T-cell (primary cell): ENCODE data around the gene NUP98. TPM values are rescaled to one million over a fixed set of nuclear protein-coding genes. Genes with fewer than 3 reads are reported as not detected.

Experiments used
- ATAC-seq, 4 experiments: fragments of 200-7000 bp in 3 of 4; fragments of 150-1000 bp in 1 of 4; cut with Tn5 transposase; replicated peaks in 1 of 4; 1 replicate in 3 of 4; 2 replicates in 1 of 4; pipeline ENCODE4 v1.10.0; 2021; ENCODE audit warnings: moderate library complexity in 3 of 4, mild to moderate bottlenecking in 2 of 4, moderate number of reproducible peaks in 1 of 4
- CTCF ChIA-PET, 2 donors: fragments of 300-600 bp; sonication (Branson Sonifier 250); formaldehyde crosslinking; loops; one replicate each; lab custom pipeline; 2022; ENCODE audit warnings: antibody characterized with exemption in 2 of 2; lab: Charles Lee
- POLR2A ChIA-PET, 2 donors: fragments of 300-600 bp; sonication (Branson Sonifier 250); formaldehyde crosslinking; loops; one replicate each; lab custom pipeline; 2022; ENCODE audit warnings: antibody characterized with exemption in 2 of 2; lab: Charles Lee
- DNase-seq, 35 experiments: peaks; one replicate each; pipeline versions ENCODE4 v3.0.0 to v3.0.0-alpha.2; 2013 to 2023
- H3K27ac ChIP-seq: one replicate; pipeline ENCODE4 v1.5.1; 2013; ENCODE audit warnings: low read length
- H3K27me3 ChIP-seq, 2 experiments: replicated peaks in 1 of 2; 1 replicate in 1 of 2; 2 replicates in 1 of 2; pipeline versions ENCODE4 v1.6.1 to v1.7.0; 2013; ENCODE audit warnings: low read length in 1 of 2, mixed read lengths in 1 of 2; ENCODE audit not compliant: control insufficient read depth in 2 of 2, insufficient read depth in 2 of 2; ENCODE audit errors: extremely low read depth in 1 of 2
- H3K36me3 ChIP-seq, 2 donors: 1 replicate in 1 of 2; 2 replicates in 1 of 2; pipeline versions ENCODE4 v1.6.1 to v1.7.0; 2013; ENCODE audit warnings: low read length in 1 of 2; ENCODE audit not compliant: control insufficient read depth in 2 of 2, insufficient read depth in 1 of 2; ENCODE audit errors: extremely low read depth in 1 of 2
- H3K4me1 ChIP-seq, 2 experiments: 1 replicate in 1 of 2; 2 replicates in 1 of 2; pipeline versions ENCODE4 v1.6.1 to v1.7.0; 2013; ENCODE audit warnings: low read length in 2 of 2, mixed read lengths in 1 of 2; ENCODE audit not compliant: insufficient read depth in 2 of 2, control insufficient read depth in 1 of 2; ENCODE audit errors: extremely low read depth in 1 of 2
- H3K4me3 ChIP-seq, 2 donors: 1 replicate in 1 of 2; 2 replicates in 1 of 2; pipeline versions ENCODE4 v1.5.1 to v1.7.0; 2013; ENCODE audit warnings: mild to moderate bottlenecking in 2 of 2, low read length in 1 of 2, moderate library complexity in 1 of 2; ENCODE audit not compliant: control insufficient read depth in 1 of 2; ENCODE audit errors: extremely low read depth in 1 of 2
- H3K9me3 ChIP-seq: 2 replicates; pipeline ENCODE4 v1.7.0; 2013
- H3K27ac Mint-ChIP-seq, 2 donors: one replicate each; pipeline ENCODE4 v1.8.0; 2020 to 2021; ENCODE audit warnings: mild to moderate bottlenecking in 2 of 2, mixed read lengths in 2 of 2
- H3K27me3 Mint-ChIP-seq, 2 donors: one replicate each; pipeline ENCODE4 v1.8.0; 2021 to 2022; ENCODE audit warnings: mixed read lengths in 2 of 2
- H3K36me3 Mint-ChIP-seq: one replicate; pipeline ENCODE4 v1.8.0; 2021; ENCODE audit warnings: mixed read lengths
- H3K4me1 Mint-ChIP-seq, 3 donors: one replicate each; pipeline ENCODE4 v1.8.0; 2020 to 2022; ENCODE audit warnings: mixed read lengths in 3 of 3, mild to moderate bottlenecking in 1 of 3
- H3K4me3 Mint-ChIP-seq, 3 donors: one replicate each; pipeline ENCODE4 v1.8.0; 2020 to 2022; ENCODE audit warnings: mild to moderate bottlenecking in 3 of 3, mixed read lengths in 3 of 3, moderate library complexity in 3 of 3
- H3K9me3 Mint-ChIP-seq, 3 donors: one replicate each; pipeline ENCODE4 v1.8.0; 2020 to 2022; ENCODE audit warnings: mixed read lengths in 3 of 3
- WGBS: methylation state at CpG from one replicate; pipeline ENCODE4 v1.1.5; 2013; ENCODE audit warnings: missing lambda C conversion rate; ENCODE audit not compliant: insufficient coverage; 5-methylcytosine and 5-hydroxymethylcytosine counted together
- total RNA-seq, 35 experiments: library from RNA in 6 of 35; stranded (reverse) in 6 of 35; fragments of 120-200 nt in 1 of 35; gene quantifications; one replicate each; pipeline versions ENCODE4 v1.2.1 to v1.2.4 and lab custom pipeline; 2013 to 2026

NUP98 gene
- total RNA-seq, 5 donors from 2014 or later (not counting 1 experiment from before 2014, with no cell fraction given), result 89.1 to 105 (median 102) TPM

DNA sequence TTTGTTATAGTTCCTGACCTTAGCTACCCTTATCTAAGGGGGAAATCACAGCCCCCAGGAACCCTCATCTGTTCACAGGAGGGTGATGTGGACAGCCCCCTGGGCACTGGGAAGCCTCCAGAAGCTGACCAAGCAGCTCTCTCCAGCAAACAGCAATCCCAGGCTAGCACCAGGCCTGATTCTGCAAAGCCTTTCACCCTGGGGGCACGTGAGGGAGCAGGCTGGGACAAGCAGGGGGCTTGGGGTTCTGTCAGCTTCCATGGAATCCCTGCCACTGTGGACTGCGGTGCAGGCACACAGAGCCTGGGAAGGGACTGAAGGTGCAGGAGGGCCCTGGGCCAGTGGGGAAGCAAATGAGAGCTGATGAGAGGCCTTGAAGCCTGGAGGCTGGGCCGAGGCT, 13.1 kb upstream of the NUP98 start:
- Mint-ChIP-seq H3K4me1 (peaks cover 16 to 20% (median 17%) of the 10 kb centered on the region in 3 donors), H3K9me3 (no peaks in the 10 kb centered on the region), H3K27ac (no peak overlapping the region), H3K27me3 (no peaks in the 10 kb centered on the region), H3K4me3 (no peak overlapping the region), H3K36me3 (no peaks in the 10 kb centered on the region)
- no peaks in the 10 kb centered on the region for H3K27me3 ChIP-seq
- 93% methylated on average over 2 of the region's 3 CpGs for WGBS
- no peaks in the 10 kb centered on the region for H3K9me3 ChIP-seq
- H3K4me3 ChIP-seq, result no peak overlapping the region
- no peak overlapping the region for H3K27ac ChIP-seq
- H3K4me1 ChIP-seq, result peaks cover 0 to 16% of the 10 kb centered on the region in 2 experiments
- DNase-seq (no peak), ATAC-seq (no peak)
- CTCF ChIA-PET, result interaction anchor here in 1 of 2 donors (0.7 kb wide), 1 partner anchor 14 kb away, joined by 3 read pairs; no protein-coding TSS in a partner anchor
- POLR2A ChIA-PET, result interaction anchor here in 1 of 2 donors (0.6 kb wide), 1 partner anchor 29 kb away, joined by 5 read pairs; no protein-coding TSS in a partner anchor
- no peaks in the 10 kb centered on the region for H3K36me3 ChIP-seq

DNA sequence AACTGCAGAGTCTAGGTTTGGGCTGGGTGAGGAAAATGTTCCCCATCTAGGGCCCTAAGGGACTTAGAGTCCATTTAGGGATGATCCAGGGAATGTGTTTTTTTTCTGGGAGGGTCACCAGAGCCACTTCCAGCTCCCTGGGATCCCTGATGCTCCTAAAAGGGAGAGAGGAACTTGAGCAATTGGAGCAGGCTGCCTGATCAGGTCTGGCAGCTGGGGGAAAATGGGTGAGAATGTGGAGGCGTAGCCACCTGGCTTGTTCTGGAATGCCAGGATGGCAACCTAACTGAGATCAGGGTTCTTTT, 12.2 kb upstream of the NUP98 start:
- CTCF ChIA-PET, result interaction anchor here (0.6 to 3.6 kb wide), 9 partner anchors 9 to 45 kb away, joined by 6 to 25 read pairs (median 10); partner anchors contain the start of gene RHOG (in 1 of the 2)
- WGBS, result 100% methylated on average over 1 of the region's 1 CpG
- Mint-ChIP-seq H3K36me3 (no peaks in the 10 kb centered on the region), H3K4me3 (no peak overlapping the region), H3K9me3 (no peaks in the 10 kb centered on the region), H3K4me1 (peaks cover 16 to 20% (median 17%) of the 10 kb centered on the region in 3 donors), H3K27me3 (no peaks in the 10 kb centered on the region), H3K27ac (no peak overlapping the region)
- H3K9me3 ChIP-seq, result no peaks in the 10 kb centered on the region
- peaks cover 0 to 16% of the 10 kb centered on the region in 2 experiments for H3K4me1 ChIP-seq
- H3K36me3 ChIP-seq, result no peaks in the 10 kb centered on the region
- no peaks in the 10 kb centered on the region for H3K27me3 ChIP-seq
- ATAC-seq (no peak), DNase-seq (no peak)
- no peak overlapping the region for H3K4me3 ChIP-seq
- POLR2A ChIA-PET, result interaction anchor here in 1 of 2 donors (0.5 kb wide), 1 partner anchor 301 kb away, joined by 10 read pairs; no protein-coding TSS in a partner anchor
- H3K27ac ChIP-seq, result no peak overlapping the region

DNA sequence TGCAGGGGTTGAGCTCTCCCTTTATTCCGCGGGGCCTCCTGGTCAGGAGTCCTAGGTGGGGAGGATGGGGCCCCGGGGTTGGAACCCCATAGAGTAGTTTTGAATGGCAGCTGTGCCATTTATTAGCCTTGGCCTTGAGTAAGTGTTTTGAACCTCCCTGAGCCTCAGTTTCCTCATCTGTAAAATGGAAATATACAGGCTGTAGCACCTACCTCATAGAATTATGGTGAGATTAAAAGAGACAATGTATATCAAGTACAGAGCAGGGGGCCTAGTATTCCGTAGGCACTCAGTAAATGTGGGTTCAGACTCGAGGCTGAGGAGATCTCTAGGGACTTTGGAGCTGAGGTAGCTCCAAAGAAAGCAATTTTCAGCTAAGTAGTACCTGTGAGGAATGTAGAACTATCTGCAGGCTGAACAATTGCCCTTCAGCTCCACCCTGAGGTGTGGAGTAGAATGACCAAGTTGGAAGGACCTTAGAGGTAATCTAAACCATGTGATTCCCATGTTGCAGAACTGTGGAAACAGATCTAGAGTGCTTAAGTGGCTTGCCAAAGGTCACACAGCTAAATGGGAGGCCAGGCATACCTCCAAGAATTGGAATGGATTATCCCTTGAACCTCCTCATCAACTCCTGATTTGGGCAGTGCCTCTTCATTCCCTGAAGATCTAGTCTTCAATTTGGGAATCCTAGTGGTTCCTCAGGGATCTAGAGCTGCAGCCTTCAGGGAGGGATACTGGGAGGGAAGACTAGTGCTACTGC, 11.7 kb upstream of the NUP98 start:
- ChIA-PET POLR2A (interaction anchor here (0.5 to 0.7 kb wide), 4 partner anchors 11 to 301 kb away, joined by 3 to 10 read pairs (median 6); partner anchors contain the start of gene NUP98 (in 1 of the 2)), CTCF (interaction anchor here (0.6 to 3.6 kb wide), 19 partner anchors 9 to 1891 kb away, joined by 3 to 25 read pairs (median 6); partner anchors contain the start of gene RHOG (in 1 of the 2))
- no peaks in the 10 kb centered on the region for H3K27me3 Mint-ChIP-seq
- DNase-seq (peak in 32 of 35 experiments; percentile 12 to 76 (median 41)), ATAC-seq (peak; percentile 69 to 80 (median 74))
- peaks cover 16 to 20% (median 17%) of the 10 kb centered on the region in 3 donors for H3K4me1 Mint-ChIP-seq
- H3K4me3 Mint-ChIP-seq, result peak overlapping the region; percentile 94 to 99 (median 98)
- WGBS, result 0% methylated on average over 1 of the region's 5 CpGs
- H3K9me3 Mint-ChIP-seq, result no peaks in the 10 kb centered on the region
- no peaks in the 10 kb centered on the region for H3K36me3 Mint-ChIP-seq
- H3K27ac ChIP-seq, result no peak overlapping the region
- no peaks in the 10 kb centered on the region for H3K27me3 ChIP-seq
- H3K4me1 ChIP-seq, result peaks cover 0 to 16% of the 10 kb centered on the region in 2 experiments
- no peaks in the 10 kb centered on the region for H3K36me3 ChIP-seq
- H3K9me3 ChIP-seq, result no peaks in the 10 kb centered on the region
- H3K4me3 ChIP-seq, result peak overlapping the region; percentile 86 to 89
- peak overlapping the region; percentile 71 to 87 for H3K27ac Mint-ChIP-seq

DNA sequence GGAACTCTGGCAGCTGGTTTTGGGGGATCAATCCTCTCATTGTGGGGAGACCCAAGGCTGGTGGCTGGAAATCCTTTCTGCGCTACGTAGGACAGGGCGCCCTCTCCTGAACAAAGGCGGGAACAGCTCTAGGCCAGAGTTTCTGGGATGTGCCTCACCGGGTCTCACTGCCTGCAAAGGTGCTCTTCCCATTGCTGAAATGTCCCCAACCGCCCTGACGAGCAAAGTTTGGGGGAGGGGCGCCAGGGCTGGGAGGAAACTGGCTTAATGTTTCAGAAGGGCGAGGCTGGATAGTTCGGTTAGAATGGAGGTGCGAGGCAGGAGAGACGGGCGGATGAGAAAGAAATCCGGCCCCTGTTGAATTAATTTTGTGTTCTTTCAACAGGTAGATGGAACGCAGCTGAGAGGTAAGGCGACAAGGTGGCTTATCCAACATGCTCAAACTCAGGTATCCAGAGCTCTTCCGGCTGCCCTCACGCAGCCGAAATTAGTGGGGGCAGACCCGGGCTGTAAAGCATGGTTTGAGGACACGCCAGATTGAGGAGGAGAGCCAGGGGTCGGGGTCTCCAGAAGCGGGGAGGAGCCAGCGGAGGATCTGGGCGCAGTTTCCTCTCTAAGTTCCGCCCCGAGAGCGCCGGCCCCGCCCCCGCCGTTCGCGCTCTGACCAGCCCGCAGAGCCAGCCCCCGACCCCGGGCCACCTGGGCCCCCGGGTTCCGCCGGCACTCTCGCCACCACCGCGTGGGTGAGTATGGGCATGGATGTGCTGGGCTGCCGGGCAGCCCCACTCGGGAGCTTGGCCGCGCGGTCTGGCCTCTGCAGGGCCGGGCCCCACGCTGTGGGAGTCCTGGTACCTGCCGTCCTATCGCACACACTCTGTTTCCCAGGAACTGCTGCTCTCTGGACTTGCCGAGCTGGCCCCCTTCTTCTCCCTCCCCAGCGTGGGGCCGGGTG, 10.8 kb upstream of the NUP98 start, which contains the start of gene PGAP2:
Gene PGAP2, plus strand, starts transcription at position 652 of the 952 bp plus-strand sequence. CDS start 2,700 bp downstream, outside the sequence.
- no peaks in the 10 kb centered on the region for H3K36me3 ChIP-seq
- POLR2A ChIA-PET, result interaction anchor here (0.6 to 0.9 kb wide), 4 partner anchors 10 to 33 kb away, joined by 3 to 7 read pairs (median 5); partner anchors contain the start of gene NUP98 (in 1 of the 2)
- no peaks in the 10 kb centered on the region for H3K9me3 ChIP-seq
- ATAC-seq (peak; percentile 76 to 81 (median 77)), DNase-seq (peak; percentile 20 to 74 (median 42))
- Mint-ChIP-seq H3K36me3 (no peaks in the 10 kb centered on the region), H3K27me3 (no peaks in the 10 kb centered on the region), H3K4me3 (peak within 1 kb of the TSS; percentile 94 to 99 (median 98)), H3K27ac (peak within 1 kb of the TSS; percentile 91 to 93), H3K4me1 (peaks cover 16 to 20% (median 17%) of the 10 kb centered on the region in 3 donors), H3K9me3 (no peaks in the 10 kb centered on the region)
- H3K27ac ChIP-seq, result peak within 1 kb of the TSS; percentile 56
- WGBS, result 2% methylated on average over 50 of the region's 55 CpGs
- CTCF ChIA-PET, result interaction anchor here (0.6 to 3.6 kb wide), 20 partner anchors 10 to 1892 kb away, joined by 3 to 25 read pairs (median 5); partner anchors contain the start of gene RHOG (in 1 of the 2)
- no peaks in the 10 kb centered on the region for H3K27me3 ChIP-seq
- peaks cover 0 to 16% of the 10 kb centered on the region in 2 experiments for H3K4me1 ChIP-seq
- peak within 1 kb of the TSS; percentile 86 to 89 for H3K4me3 ChIP-seq

DNA sequence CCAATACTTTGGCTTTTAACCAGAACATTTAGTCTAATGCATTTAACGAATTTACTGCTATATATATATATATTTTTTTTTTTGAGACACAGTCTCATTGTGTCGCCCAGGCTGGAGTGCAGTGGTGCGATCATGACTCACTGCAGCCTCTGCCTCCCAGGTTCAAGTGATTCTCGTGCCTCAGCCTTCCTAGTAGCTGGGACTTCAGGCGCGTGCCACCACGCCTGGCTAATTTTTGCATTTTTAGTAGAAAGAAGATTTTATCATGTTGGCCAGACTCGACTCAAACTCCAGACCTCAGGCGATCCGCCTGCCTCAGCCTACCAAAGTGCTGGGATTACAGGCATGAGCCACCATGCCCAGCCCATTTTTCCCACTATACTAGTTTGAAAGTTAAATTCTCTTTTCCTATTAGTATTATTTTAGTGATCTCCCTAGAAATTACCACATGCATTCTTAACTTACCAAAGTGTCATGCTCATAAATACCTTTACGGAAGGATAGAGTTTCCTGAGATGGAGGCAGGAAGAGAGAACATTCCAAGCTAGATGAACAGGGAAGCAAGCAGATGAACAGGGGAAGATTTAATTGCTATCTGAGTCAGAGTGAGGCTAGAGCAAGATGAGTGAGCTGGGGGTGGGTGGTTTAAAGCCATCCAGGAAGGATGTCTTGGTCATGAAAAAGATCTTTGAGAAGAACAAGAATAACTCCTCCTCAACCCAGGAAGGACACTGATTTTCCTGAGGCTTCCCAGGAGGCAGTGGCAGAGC, 6.6 kb upstream of the NUP98 start:
- Mint-ChIP-seq H3K4me1 (peaks cover 11 to 19% (median 13%) of the 10 kb centered on the region in 3 donors), H3K27me3 (no peaks in the 10 kb centered on the region), H3K36me3 (no peaks in the 10 kb centered on the region), H3K4me3 (no peak overlapping the region), H3K9me3 (no peaks in the 10 kb centered on the region), H3K27ac (no peak overlapping the region)
- ChIA-PET CTCF (interaction anchor here in 1 of 2 donors (0.6 kb wide), 1 partner anchor 93 kb away, joined by 3 read pairs; no protein-coding TSS in a partner anchor), POLR2A (no interaction called here)
- no CpG with 5 or more reads among the region's 11 CpGs for WGBS
- DNase-seq (no peak), ATAC-seq (no peak)
- H3K36me3 ChIP-seq, result no peaks in the 10 kb centered on the region
- no peak overlapping the region for H3K27ac ChIP-seq
- no peaks in the 10 kb centered on the region for H3K27me3 ChIP-seq
- peaks cover 0 to 16% of the 10 kb centered on the region in 2 experiments for H3K4me1 ChIP-seq
- H3K9me3 ChIP-seq, result no peaks in the 10 kb centered on the region
- H3K4me3 ChIP-seq, result no peak overlapping the region
